Sigmoid colon (tissue), 3 donors: ENCODE data around the gene TBC1D26.
"Not testable (repeated sequence)": the region's sequence is repeated elsewhere in the genome, so short reads cannot be mapped to it uniquely, and the experiment has no call there.

Experiments used
- POLR2A ChIP-seq, 2 donors: fragments of 450-650 bp; IDR thresholded peaks; one replicate each; pipeline ENCODE4 v1.6.1; 2016; ENCODE audit warnings: antibody characterized with exemption in 2 of 2, mild to moderate bottlenecking in 2 of 2, moderate library complexity in 2 of 2
- TF ChIP-seq, protein P1 (sequence below), 4 experiments: fragments of 450-650 bp in 3 of 4; fragments of 200-600 bp in 1 of 4; IDR thresholded peaks; one replicate each; pipeline ENCODE4 v1.5.1; 2016 to 2019; ENCODE audit warnings: antibody characterized with exemption in 4 of 4, mild to moderate bottlenecking in 3 of 4, moderate library complexity in 2 of 4

DNA sequence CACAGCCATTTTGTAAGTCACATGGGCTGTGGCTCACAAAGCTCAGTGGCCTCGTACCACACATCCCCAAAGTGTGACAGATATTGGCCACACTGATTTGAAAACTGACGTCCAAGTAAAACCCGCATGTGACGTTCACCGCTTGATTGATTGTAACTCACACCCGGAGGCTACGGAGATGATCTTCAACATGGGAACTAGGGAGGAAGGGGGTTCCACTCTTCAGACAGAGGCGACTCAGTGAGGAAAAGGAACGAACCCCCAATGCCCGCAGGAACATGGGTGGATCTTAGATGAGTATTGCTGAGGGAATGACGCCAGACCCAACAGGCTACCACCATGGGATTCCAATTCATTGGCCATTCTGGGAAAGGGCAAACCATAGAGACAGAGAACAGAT lies 7.2 kb downstream of the TBC1D26 start:
- TF ChIP-seq, protein P1, sequence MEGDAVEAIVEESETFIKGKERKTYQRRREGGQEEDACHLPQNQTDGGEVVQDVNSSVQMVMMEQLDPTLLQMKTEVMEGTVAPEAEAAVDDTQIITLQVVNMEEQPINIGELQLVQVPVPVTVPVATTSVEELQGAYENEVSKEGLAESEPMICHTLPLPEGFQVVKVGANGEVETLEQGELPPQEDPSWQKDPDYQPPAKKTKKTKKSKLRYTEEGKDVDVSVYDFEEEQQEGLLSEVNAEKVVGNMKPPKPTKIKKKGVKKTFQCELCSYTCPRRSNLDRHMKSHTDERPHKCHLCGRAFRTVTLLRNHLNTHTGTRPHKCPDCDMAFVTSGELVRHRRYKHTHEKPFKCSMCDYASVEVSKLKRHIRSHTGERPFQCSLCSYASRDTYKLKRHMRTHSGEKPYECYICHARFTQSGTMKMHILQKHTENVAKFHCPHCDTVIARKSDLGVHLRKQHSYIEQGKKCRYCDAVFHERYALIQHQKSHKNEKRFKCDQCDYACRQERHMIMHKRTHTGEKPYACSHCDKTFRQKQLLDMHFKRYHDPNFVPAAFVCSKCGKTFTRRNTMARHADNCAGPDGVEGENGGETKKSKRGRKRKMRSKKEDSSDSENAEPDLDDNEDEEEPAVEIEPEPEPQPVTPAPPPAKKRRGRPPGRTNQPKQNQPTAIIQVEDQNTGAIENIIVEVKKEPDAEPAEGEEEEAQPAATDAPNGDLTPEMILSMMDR (IDR thresholded peaks at IDR 0.05): not testable (repeated sequence)
- TF ChIP-seq POLR2A (IDR thresholded peaks at IDR 0.05): not testable (repeated sequence)
